GM08714 (cell line): Measurements from ENCODE around the gene VPS13D.

ENCODE experiments used
- H3K4me3 ChIP-seq: fragments of 200-500 bp; sonication (Bioruptor generic); 2 replicates; pipeline ENCODE4 v1.5.1; 2014; ENCODE audit warnings: mild to moderate bottlenecking, low read length, inconsistent platforms
- ZNF274 ChIP-seq: IDR thresholded peaks from 2 replicates; pipeline ENCODE4 v1.6.1; 2012; ENCODE audit warnings: mild to moderate bottlenecking, low read depth, low read length

Gene VPS13D

GRCh38 chr1:12499539-12500240 is 269.9 kb downstream of the VPS13D start:
- no peak for TF ChIP-seq ZNF274
- H3K4me3 ChIP-seq, result no peak overlapping the region

- no peak overlapping the region for H3K4me3 ChIP-seq
- TF ChIP-seq ZNF274, result no peak
These were observed 271.8 kb downstream of the VPS13D start for GRCh38 chr1:12501661-12502060.

- TF ChIP-seq ZNF274, result no peak
- H3K4me3 ChIP-seq, result no peak overlapping the region
These were observed 272.7 kb downstream of the VPS13D start for GRCh38 chr1:12502336-12503109.

- no peak for TF ChIP-seq ZNF274
- no peak overlapping the region for H3K4me3 ChIP-seq
These were observed 273.9 kb downstream of the VPS13D start for GRCh38 chr1:12503709-12504108.

- TF ChIP-seq ZNF274, result no peak
- H3K4me3 ChIP-seq, result no peak overlapping the region
These were observed 274.8 kb downstream of the VPS13D start for GRCh38 chr1:12504601-12505000.

- no peak for TF ChIP-seq ZNF274
These were observed 275.4 kb downstream of the VPS13D start for GRCh38 chr1:12505231-12505630.

GRCh38 chr1:12505639-12506280 is 275.9 kb downstream of the VPS13D start:
- H3K4me3 ChIP-seq, result no peak overlapping the region
- no peak for TF ChIP-seq ZNF274

More at GRCh38 chr1:12505231-12505630, 275.4 kb downstream of the VPS13D start:
- H3K4me3 ChIP-seq, result no peak overlapping the region

GRCh38 chr1:12506281-12507280 is 276.8 kb downstream of the VPS13D start:
- no peak for TF ChIP-seq ZNF274
- no peak overlapping the region for H3K4me3 ChIP-seq

GRCh38 chr1:12507631-12508030 is 277.8 kb downstream of the VPS13D start:
- TF ChIP-seq ZNF274, result no peak
- H3K4me3 ChIP-seq, result no peak overlapping the region

- no peak for TF ChIP-seq ZNF274
- H3K4me3 ChIP-seq, result no peak overlapping the region
These were observed 279.0 kb downstream of the VPS13D start for GRCh38 chr1:12508849-12509248.

GRCh38 chr1:12511128-12511484 is 281.3 kb downstream of the VPS13D start:
- H3K4me3 ChIP-seq, result no peak overlapping the region
- no peak for TF ChIP-seq ZNF274

GRCh38 chr1:12511516-12512468 is 282.0 kb downstream of the VPS13D start:
- no peak for TF ChIP-seq ZNF274

GRCh38 chr1:12513181-12513580 is 283.4 kb downstream of the VPS13D start:
- TF ChIP-seq ZNF274, result no peak

More at GRCh38 chr1:12511516-12512468, 282.0 kb downstream of the VPS13D start:
- H3K4me3 ChIP-seq, result no peak overlapping the region

More at GRCh38 chr1:12513181-12513580, 283.4 kb downstream of the VPS13D start:
- no peak overlapping the region for H3K4me3 ChIP-seq
